22Rv1 (cell line): Measurements from ENCODE around the gene RXFP1.

Experiments
- ZFX ChIP-seq: fragments of 450-650 bp; IDR thresholded peaks from 2 replicates; pipeline ENCODE4 v1.6.1; 2017; ENCODE audit warnings: antibody characterized with exemption, borderline replicate concordance
- TF ChIP-seq, protein P1 (sequence below): fragments of 450-650 bp; IDR thresholded peaks from 2 replicates; pipeline ENCODE4 v1.5.1; 2017; ENCODE audit warnings: mild to moderate bottlenecking

DNA sequence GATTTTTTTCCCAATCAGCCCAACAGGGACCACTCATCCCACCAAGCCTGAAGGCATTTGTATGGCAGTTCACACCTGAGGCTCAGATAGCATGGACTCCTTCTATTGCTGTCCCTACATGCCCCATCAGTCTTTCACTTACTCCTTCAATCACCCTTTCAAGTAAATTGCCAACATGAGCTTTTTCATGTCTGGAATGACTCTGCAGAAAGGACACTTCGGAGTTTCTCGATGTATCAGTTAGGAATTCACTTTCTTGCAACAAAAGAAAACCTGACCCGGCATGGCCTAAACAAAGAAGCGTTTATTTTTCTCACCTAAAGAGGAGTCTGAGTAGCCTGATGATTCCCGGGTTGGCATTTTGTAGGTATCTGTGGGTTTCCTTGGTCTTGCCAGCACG lies 38.6 kb downstream of the RXFP1 start:
- no peak for TF ChIP-seq ZFX
- TF ChIP-seq, protein P1, sequence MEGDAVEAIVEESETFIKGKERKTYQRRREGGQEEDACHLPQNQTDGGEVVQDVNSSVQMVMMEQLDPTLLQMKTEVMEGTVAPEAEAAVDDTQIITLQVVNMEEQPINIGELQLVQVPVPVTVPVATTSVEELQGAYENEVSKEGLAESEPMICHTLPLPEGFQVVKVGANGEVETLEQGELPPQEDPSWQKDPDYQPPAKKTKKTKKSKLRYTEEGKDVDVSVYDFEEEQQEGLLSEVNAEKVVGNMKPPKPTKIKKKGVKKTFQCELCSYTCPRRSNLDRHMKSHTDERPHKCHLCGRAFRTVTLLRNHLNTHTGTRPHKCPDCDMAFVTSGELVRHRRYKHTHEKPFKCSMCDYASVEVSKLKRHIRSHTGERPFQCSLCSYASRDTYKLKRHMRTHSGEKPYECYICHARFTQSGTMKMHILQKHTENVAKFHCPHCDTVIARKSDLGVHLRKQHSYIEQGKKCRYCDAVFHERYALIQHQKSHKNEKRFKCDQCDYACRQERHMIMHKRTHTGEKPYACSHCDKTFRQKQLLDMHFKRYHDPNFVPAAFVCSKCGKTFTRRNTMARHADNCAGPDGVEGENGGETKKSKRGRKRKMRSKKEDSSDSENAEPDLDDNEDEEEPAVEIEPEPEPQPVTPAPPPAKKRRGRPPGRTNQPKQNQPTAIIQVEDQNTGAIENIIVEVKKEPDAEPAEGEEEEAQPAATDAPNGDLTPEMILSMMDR, result no peak
